ENCODE results near the gene HTR6.

- TF ChIP-seq CEBPB (IDR thresholded peaks at IDR 0.05) (no peak), CREB1 (IDR thresholded peaks at IDR 0.05; ENCODE audit: low read depth) (no peak), MAX (IDR thresholded peaks at IDR 0.05) (no peak), EP300 (IDR thresholded peaks at IDR 0.05; ENCODE audit: borderline replicate concordance) (no peak), REST (IDR thresholded peaks at IDR 0.05; ENCODE audit: low read depth) (no peak), TAF1 (IDR thresholded peaks at IDR 0.05; ENCODE audit: low read depth) (no peak), TEAD4 (IDR thresholded peaks at IDR 0.05) (no peak), USF1 (IDR thresholded peaks at IDR 0.05) (no peak), ZBTB7A (IDR thresholded peaks at IDR 0.05; ENCODE audit: low read depth) (no peak), FOXM1 (IDR thresholded peaks at IDR 0.05; ENCODE audit: borderline replicate concordance, low read depth) (no peak), NFIC (IDR thresholded peaks at IDR 0.05) (no peak), EGR1 (IDR thresholded peaks at IDR 0.05) (no peak), YY1 (IDR thresholded peaks at IDR 0.05; ENCODE audit: low read depth) (no peak)
Measured at GRCh38 chr1:19617376-19617775, 47.3 kb upstream of the HTR6 start.
